ENCODE results near the gene CCL5. TPM values are rescaled to one million over a fixed set of nuclear protein-coding genes. Genes with fewer than 3 reads are reported as not detected.

The CCL5 gene
- polyA plus RNA-seq, 1 of the 3 experiments (the other 2 are of a cell fraction): 0.23 TPM

DNA sequence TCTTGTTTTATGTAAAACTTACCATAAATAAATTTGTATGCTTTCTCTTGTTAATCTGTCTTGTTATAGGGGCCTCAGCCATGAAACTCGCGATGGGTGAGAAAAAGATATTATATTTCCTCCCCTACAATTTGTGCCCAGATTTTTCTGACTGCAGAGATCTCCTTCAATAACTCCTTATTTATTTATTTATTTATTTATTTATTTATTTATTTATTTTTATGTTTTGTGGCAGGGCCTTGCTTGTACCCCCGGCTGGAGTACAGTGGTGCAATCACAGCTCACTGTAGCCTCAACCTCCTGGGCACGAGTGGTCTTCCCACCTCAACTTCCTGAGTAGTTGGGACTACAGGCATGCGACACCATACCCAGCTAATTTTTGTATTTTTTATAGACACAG, 23.3 kb upstream of the CCL5 start:
- no peaks in the 10 kb centered on the region; the same call in 1 of the 2 replicates for H3K27me3 ChIP-seq (ENCODE audit: insufficient read depth)
- 76% methylated on average over 5 of the region's 5 CpGs for WGBS (ENCODE audit: low lambda C conversion rate)
- no peaks in the 10 kb centered on the region for H3F3A ChIP-seq (replicated peaks; ENCODE audit: insufficient read depth)
- no peaks in the 10 kb centered on the region for H3K9me2 ChIP-seq
- H3K36me3 ChIP-seq (replicated peaks in 1 of 2; ENCODE audit: control insufficient read depth in 1 of 2, insufficient read depth in 2 of 2, low read length in 1 of 2): no peaks in the 10 kb centered on the region
- CTCF ChIA-PET: interaction anchor here (0.6 kb wide), 1 partner anchor 12 kb away, joined by 3 read pairs; no protein-coding TSS in a partner anchor
- H3K4me2 ChIP-seq: no peak overlapping the region
- TF ChIP-seq NRF1 (IDR thresholded peaks at IDR 0.05; ENCODE audit: low read depth, low read length): no peak
- TF ChIP-seq CHD2 (IDR thresholded peaks at IDR 0.05; ENCODE audit: low read length, partially characterized antibody): no peak
- no peak for TF ChIP-seq YY1 (IDR thresholded peaks at IDR 0.05; ENCODE audit: low read depth)
- TF ChIP-seq, protein P1, sequence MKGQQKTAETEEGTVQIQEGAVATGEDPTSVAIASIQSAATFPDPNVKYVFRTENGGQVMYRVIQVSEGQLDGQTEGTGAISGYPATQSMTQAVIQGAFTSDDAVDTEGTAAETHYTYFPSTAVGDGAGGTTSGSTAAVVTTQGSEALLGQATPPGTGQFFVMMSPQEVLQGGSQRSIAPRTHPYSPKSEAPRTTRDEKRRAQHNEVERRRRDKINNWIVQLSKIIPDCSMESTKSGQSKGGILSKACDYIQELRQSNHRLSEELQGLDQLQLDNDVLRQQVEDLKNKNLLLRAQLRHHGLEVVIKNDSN (IDR thresholded peaks at IDR 0.05; ENCODE audit: borderline replicate concordance, low read depth): no peak
- TF ChIP-seq, protein P2, sequence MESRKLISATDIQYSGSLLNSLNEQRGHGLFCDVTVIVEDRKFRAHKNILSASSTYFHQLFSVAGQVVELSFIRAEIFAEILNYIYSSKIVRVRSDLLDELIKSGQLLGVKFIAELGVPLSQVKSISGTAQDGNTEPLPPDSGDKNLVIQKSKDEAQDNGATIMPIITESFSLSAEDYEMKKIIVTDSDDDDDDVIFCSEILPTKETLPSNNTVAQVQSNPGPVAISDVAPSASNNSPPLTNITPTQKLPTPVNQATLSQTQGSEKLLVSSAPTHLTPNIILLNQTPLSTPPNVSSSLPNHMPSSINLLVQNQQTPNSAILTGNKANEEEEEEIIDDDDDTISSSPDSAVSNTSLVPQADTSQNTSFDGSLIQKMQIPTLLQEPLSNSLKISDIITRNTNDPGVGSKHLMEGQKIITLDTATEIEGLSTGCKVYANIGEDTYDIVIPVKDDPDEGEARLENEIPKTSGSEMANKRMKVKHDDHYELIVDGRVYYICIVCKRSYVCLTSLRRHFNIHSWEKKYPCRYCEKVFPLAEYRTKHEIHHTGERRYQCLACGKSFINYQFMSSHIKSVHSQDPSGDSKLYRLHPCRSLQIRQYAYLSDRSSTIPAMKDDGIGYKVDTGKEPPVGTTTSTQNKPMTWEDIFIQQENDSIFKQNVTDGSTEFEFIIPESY (IDR thresholded peaks at IDR 0.05; ENCODE audit: borderline replicate concordance, low read depth): no peak
- H3K9me3 ChIP-seq: no peaks in the 10 kb centered on the region
- no peak overlapping the region for H3K27ac ChIP-seq (ENCODE audit: low read depth in 2 of 2, low read length in 1 of 2)
- H3K4me1 ChIP-seq (ENCODE audit: control insufficient read depth in 1 of 2, insufficient read depth in 2 of 2, low read depth in 1 of 2, low read length in 1 of 2): no peaks in the 10 kb centered on the region
- H3K9ac ChIP-seq: no peak overlapping the region
- H3K79me2 ChIP-seq (ENCODE audit: insufficient read depth): no peaks in the 10 kb centered on the region
- H2AFZ ChIP-seq (ENCODE audit: low read depth): no peak overlapping the region
- DNase-seq: no peak
- POLR2A ChIA-PET: no interaction called here
- no peaks in the 10 kb centered on the region for H4K20me1 ChIP-seq (ENCODE audit: insufficient read depth)
- H3K4me3 ChIP-seq (ENCODE audit: low read depth in 2 of 2, low read length in 1 of 2): no peak overlapping the region

DNA sequence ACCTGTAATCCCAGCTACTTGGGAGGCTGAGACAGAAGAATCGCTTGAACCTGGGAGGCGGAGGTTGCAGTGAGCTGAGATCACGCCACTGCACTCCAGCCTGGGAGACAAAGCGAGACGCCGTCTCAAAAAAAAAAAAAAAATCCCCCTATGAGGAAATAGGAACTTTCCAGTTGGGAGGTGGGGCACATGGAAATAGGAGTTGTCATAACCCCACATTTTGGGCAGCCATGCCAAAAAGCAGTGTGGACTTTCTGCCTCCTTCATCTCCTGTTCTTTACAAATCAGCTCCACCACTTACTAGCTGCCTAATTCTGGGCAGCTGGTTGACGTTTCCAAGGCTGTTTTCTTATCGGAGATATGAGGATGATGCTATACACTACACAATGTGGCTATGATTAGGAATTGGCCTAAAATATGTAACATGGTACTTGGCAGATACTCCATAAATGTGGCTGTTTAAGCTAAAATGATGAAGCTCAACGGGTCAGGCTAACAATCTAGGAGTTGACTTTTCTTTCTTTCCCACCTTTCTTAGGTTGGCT, 21.5 kb upstream of the CCL5 start:
- Histone ChIP-seq H3K4me3 (ENCODE audit: low read depth in 2 of 2, low read length in 1 of 2) (no peak overlapping the region), H3K27ac (ENCODE audit: low read depth in 2 of 2, low read length in 1 of 2) (no peak overlapping the region), H3K9me2 (no peaks in the 10 kb centered on the region), H3F3A (replicated peaks; ENCODE audit: insufficient read depth) (no peaks in the 10 kb centered on the region), H3K27me3 (ENCODE audit: insufficient read depth) (no peaks in the 10 kb centered on the region; the same call in 1 of the 2 replicates), H3K4me1 (ENCODE audit: control insufficient read depth in 1 of 2, insufficient read depth in 2 of 2, low read depth in 1 of 2, low read length in 1 of 2) (no peaks in the 10 kb centered on the region), H4K20me1 (ENCODE audit: insufficient read depth) (no peaks in the 10 kb centered on the region), H3K4me2 (no peak overlapping the region), H3K9me3 (no peaks in the 10 kb centered on the region), H3K79me2 (ENCODE audit: insufficient read depth) (no peaks in the 10 kb centered on the region), H3K36me3 (replicated peaks in 1 of 2; ENCODE audit: control insufficient read depth in 1 of 2, insufficient read depth in 2 of 2, low read length in 1 of 2) (no peaks in the 10 kb centered on the region), H3K9ac (no peak overlapping the region), H2AFZ (ENCODE audit: low read depth) (no peak overlapping the region)
- POLR2A ChIA-PET: no interaction called here
- WGBS (ENCODE audit: low lambda C conversion rate): 76% methylated on average over 9 of the region's 9 CpGs
- CTCF ChIA-PET: no interaction called here
- no peak for DNase-seq
- TF ChIP-seq RXRA (IDR thresholded peaks at IDR 0.05; ENCODE audit: borderline replicate concordance, low read depth) (no peak), YY1 (IDR thresholded peaks at IDR 0.05; ENCODE audit: low read depth) (no peak), JUND (IDR thresholded peaks at IDR 0.05) (no peak), GATA2 (CRISPR knock-in tag; IDR thresholded peaks at IDR 0.05) (no peak), TAF1 (IDR thresholded peaks at IDR 0.05; ENCODE audit: borderline replicate concordance, low read depth, low read length) (no peak), POLR2AphosphoS5 (IDR thresholded peaks at IDR 0.05; ENCODE audit: low read depth, low read length) (no peak), FOXM1 (IDR thresholded peaks at IDR 0.05; ENCODE audit: low read depth) (no peak), TCF12 (IDR thresholded peaks at IDR 0.05) (no peak), SIN3A (IDR thresholded peaks at IDR 0.05; ENCODE audit: borderline replicate concordance, low read depth, low read length) (no peak), SMC3 (IDR thresholded peaks at IDR 0.05; ENCODE audit: low read depth, low read length) (no peak), FOXJ3 (CRISPR knock-in tag; IDR thresholded peaks at IDR 0.05) (no peak), RCOR1 (IDR thresholded peaks at IDR 0.05; ENCODE audit: low read length) (no peak), MEF2A (IDR thresholded peaks at IDR 0.05; ENCODE audit: borderline replicate concordance, low read depth) (no peak)
- TF ChIP-seq, protein P3, sequence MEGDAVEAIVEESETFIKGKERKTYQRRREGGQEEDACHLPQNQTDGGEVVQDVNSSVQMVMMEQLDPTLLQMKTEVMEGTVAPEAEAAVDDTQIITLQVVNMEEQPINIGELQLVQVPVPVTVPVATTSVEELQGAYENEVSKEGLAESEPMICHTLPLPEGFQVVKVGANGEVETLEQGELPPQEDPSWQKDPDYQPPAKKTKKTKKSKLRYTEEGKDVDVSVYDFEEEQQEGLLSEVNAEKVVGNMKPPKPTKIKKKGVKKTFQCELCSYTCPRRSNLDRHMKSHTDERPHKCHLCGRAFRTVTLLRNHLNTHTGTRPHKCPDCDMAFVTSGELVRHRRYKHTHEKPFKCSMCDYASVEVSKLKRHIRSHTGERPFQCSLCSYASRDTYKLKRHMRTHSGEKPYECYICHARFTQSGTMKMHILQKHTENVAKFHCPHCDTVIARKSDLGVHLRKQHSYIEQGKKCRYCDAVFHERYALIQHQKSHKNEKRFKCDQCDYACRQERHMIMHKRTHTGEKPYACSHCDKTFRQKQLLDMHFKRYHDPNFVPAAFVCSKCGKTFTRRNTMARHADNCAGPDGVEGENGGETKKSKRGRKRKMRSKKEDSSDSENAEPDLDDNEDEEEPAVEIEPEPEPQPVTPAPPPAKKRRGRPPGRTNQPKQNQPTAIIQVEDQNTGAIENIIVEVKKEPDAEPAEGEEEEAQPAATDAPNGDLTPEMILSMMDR (IDR thresholded peaks at IDR 0.05): no peak
- TF ChIP-seq, protein P4, sequence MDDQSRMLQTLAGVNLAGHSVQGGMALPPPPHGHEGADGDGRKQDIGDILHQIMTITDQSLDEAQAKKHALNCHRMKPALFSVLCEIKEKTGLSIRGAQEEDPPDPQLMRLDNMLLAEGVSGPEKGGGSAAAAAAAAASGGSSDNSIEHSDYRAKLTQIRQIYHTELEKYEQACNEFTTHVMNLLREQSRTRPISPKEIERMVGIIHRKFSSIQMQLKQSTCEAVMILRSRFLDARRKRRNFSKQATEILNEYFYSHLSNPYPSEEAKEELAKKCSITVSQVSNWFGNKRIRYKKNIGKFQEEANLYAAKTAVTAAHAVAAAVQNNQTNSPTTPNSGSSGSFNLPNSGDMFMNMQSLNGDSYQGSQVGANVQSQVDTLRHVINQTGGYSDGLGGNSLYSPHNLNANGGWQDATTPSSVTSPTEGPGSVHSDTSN (IDR thresholded peaks at IDR 0.05): no peak
- TF ChIP-seq, protein P5, sequence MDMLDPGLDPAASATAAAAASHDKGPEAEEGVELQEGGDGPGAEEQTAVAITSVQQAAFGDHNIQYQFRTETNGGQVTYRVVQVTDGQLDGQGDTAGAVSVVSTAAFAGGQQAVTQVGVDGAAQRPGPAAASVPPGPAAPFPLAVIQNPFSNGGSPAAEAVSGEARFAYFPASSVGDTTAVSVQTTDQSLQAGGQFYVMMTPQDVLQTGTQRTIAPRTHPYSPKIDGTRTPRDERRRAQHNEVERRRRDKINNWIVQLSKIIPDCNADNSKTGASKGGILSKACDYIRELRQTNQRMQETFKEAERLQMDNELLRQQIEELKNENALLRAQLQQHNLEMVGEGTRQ (IDR thresholded peaks at IDR 0.05; ENCODE audit: borderline replicate concordance, low read depth, low read length): no peak
- TF ChIP-seq, protein P2 (IDR thresholded peaks at IDR 0.05; ENCODE audit: borderline replicate concordance, low read depth): no peak

All from SK-N-SH (cell line).